Peyer's patch (tissue), 4 donors: Measurements from ENCODE around the gene TUBGCP3.

ENCODE experiments used
- POLR2A ChIP-seq, 2 donors: fragments of 450-650 bp; IDR thresholded peaks; one replicate each; pipeline ENCODE4 v1.5.1; 2017; ENCODE audit warnings: antibody characterized with exemption in 2 of 2, mild to moderate bottlenecking in 2 of 2, moderate library complexity in 2 of 2
- TF ChIP-seq, protein P1 (sequence below), 6 experiments: fragments of 450-650 bp in 4 of 6; fragments of 200-600 bp in 2 of 6; sonication (generic) in 1 of 6; IDR thresholded peaks; one replicate each; pipeline ENCODE4 v1.5.1; 2017 to 2019; ENCODE audit warnings: antibody characterized with exemption in 6 of 6, mild to moderate bottlenecking in 3 of 6, moderate library complexity in 1 of 6

DNA sequence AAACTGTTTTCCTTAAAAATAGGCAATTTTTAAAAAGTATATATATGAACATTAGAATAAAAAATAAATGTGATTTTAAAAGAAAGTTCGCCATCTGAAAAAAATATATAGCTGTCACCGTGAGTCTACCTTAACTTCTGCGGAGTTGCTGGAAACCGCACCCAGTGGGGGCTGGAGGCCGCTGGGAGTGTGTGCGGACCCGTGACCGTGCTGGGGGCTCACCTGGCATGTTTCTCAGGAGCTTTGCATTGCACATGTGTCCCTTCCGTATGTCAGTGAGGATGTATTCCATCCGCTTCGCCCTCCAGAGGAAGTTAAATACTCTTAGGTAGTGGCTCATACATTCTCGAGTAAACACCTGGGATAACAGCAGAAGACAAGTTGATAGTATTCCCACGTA is 71.7 kb downstream of the TUBGCP3 start:
- TF ChIP-seq, protein P1, sequence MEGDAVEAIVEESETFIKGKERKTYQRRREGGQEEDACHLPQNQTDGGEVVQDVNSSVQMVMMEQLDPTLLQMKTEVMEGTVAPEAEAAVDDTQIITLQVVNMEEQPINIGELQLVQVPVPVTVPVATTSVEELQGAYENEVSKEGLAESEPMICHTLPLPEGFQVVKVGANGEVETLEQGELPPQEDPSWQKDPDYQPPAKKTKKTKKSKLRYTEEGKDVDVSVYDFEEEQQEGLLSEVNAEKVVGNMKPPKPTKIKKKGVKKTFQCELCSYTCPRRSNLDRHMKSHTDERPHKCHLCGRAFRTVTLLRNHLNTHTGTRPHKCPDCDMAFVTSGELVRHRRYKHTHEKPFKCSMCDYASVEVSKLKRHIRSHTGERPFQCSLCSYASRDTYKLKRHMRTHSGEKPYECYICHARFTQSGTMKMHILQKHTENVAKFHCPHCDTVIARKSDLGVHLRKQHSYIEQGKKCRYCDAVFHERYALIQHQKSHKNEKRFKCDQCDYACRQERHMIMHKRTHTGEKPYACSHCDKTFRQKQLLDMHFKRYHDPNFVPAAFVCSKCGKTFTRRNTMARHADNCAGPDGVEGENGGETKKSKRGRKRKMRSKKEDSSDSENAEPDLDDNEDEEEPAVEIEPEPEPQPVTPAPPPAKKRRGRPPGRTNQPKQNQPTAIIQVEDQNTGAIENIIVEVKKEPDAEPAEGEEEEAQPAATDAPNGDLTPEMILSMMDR (IDR thresholded peaks at IDR 0.05) = no peak
- no peak for TF ChIP-seq POLR2A (IDR thresholded peaks at IDR 0.05)
